Thyroid gland (tissue), 4 donors: ENCODE data around the gene ACTR6.

Experiments
- POLR2A ChIP-seq, 2 donors: fragments of 450-650 bp; IDR thresholded peaks; one replicate each; pipeline ENCODE4 v1.6.1; 2017; ENCODE audit warnings: antibody characterized with exemption in 2 of 2, mild to moderate bottlenecking in 2 of 2, moderate library complexity in 1 of 2
- TF ChIP-seq, protein P1 (sequence below), 6 experiments: fragments of 200-600 bp in 3 of 6; fragments of 450-650 bp in 3 of 6; sonication (generic) in 3 of 6; IDR thresholded peaks; one replicate each; pipeline ENCODE4 v1.5.1; 2016 to 2019; ENCODE audit warnings: antibody characterized with exemption in 6 of 6, mild to moderate bottlenecking in 2 of 6, inconsistent platforms in 1 of 6, moderate library complexity in 1 of 6

DNA sequence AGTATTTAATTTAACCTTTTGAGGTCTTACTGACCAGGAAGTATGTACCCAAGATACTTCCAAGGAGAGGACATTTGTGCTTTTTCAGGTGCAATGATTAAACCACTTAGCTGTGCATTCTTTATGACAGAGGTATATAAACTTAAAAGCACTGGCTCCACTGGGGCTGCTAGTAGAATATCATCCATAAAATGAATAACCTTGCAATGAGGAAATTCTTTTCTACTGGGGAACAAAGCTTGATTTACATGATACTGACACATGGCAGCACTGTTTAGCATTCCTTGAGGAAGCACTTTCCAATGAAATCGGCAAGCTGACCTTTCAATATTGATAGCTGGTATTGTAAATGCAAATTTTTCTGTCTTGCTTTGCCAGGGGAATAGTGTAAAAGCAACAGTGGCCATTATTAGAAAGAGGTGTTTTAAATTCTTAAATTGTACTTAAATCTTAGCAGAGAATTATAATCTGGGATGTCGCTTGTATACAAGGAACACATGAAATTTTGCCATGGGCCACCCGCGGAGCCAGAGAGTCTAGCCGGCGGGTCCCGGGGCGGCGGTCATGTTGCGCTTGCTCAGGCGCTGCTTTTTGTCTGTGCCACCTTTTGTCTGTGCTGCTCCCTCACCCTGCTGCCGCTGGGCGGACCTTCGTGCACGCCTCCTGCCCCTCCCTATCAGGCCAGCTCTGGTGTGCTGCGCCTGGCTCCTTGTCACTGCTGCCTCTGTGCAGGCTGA is 37.0 kb upstream of the ACTR6 start:
- TF ChIP-seq POLR2A (IDR thresholded peaks at IDR 0.05) = peak in 1 of 2 donors; percentile 47
- TF ChIP-seq, protein P1, sequence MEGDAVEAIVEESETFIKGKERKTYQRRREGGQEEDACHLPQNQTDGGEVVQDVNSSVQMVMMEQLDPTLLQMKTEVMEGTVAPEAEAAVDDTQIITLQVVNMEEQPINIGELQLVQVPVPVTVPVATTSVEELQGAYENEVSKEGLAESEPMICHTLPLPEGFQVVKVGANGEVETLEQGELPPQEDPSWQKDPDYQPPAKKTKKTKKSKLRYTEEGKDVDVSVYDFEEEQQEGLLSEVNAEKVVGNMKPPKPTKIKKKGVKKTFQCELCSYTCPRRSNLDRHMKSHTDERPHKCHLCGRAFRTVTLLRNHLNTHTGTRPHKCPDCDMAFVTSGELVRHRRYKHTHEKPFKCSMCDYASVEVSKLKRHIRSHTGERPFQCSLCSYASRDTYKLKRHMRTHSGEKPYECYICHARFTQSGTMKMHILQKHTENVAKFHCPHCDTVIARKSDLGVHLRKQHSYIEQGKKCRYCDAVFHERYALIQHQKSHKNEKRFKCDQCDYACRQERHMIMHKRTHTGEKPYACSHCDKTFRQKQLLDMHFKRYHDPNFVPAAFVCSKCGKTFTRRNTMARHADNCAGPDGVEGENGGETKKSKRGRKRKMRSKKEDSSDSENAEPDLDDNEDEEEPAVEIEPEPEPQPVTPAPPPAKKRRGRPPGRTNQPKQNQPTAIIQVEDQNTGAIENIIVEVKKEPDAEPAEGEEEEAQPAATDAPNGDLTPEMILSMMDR (IDR thresholded peaks at IDR 0.05) = peak in 3 of 6 experiments; percentile 13 to 43 (median 40)
